GM10847 (cell line): ENCODE data around the gene TAGLN2.

Experiments
- POLR2A ChIP-seq: IDR thresholded peaks from 2 replicates; pipeline ENCODE4 v1.6.1; 2011; ENCODE audit not compliant: insufficient read length; ENCODE audit errors: extremely low read depth

Gene TAGLN2

GRCh38 chr1:159931795-159932173 is 6.5 kb upstream of the TAGLN2 start:
- no peak for TF ChIP-seq POLR2A

GRCh38 chr1:159931101-159931794 is 5.9 kb upstream of the TAGLN2 start:
- no peak for TF ChIP-seq POLR2A

GRCh38 chr1:159930634-159931033 is 5.3 kb upstream of the TAGLN2 start:
- TF ChIP-seq POLR2A: no peak

GRCh38 chr1:159930216-159930615 is 4.9 kb upstream of the TAGLN2 start:
- no peak for TF ChIP-seq POLR2A

- no peak for TF ChIP-seq POLR2A
These were observed 4.1 kb upstream of the TAGLN2 start for GRCh38 chr1:159929155-159930051.

GRCh38 chr1:159928491-159929050 is 3.3 kb upstream of the TAGLN2 start:
- no peak for TF ChIP-seq POLR2A

- TF ChIP-seq POLR2A: no peak
These were observed 2.6 kb upstream of the TAGLN2 start for GRCh38 chr1:159927849-159928431.

GRCh38 chr1:159927211-159927848 is 2.0 kb upstream of the TAGLN2 start:
- TF ChIP-seq POLR2A: no peak

- no peak for TF ChIP-seq POLR2A
These were observed 392 bp upstream of the TAGLN2 start for GRCh38 chr1:159925719-159926078.

- TF ChIP-seq POLR2A: no peak
These were observed 1.1 kb downstream of the TAGLN2 start for GRCh38 chr1:159924025-159924790.

GRCh38 chr1:159923203-159924024 is 1.9 kb downstream of the TAGLN2 start:
- peak; percentile 32 for TF ChIP-seq POLR2A

- TF ChIP-seq POLR2A: no peak
These were observed 2.6 kb downstream of the TAGLN2 start for GRCh38 chr1:159922511-159923202.
